ENCODE results near the gene MZT2B. TPM values are rescaled to one million over a fixed set of nuclear protein-coding genes. Genes with fewer than 3 reads are reported as not detected.

Gene MZT2B
- total RNA-seq, 1 experiment from 2014 or later = 408 TPM

DNA sequence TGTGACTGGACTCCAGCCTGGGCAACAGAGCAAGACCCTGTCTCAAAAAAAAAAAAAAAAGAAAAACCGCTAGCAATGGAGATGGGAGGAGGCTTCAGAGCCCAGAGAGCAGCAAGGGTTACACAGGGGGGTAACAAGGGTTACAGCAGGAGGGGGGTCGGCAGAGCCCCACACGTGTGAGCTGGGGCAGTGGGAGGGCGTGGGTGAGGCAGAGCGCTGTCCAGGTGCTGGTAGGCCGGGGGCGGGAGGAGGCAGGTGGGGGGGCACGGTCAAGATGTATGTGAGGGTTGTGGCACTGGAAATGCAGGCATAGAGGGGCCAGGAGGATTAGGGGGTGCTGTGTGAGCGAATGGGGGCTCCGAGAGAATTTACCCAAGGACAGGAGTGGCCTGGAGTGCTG, 3.4 kb downstream of the MZT2B start:
- ChIA-PET CTCF (interaction anchor here (1.4 kb wide), 1 partner anchor 157 kb away, joined by 4 read pairs; the partner anchor contains the start of gene IMP4), POLR2A (interaction anchor here (0.7 kb wide), 1 partner anchor 74 kb away, joined by 3 read pairs; no protein-coding TSS in a partner anchor)
- no TSS peak for BruUV-seq (replicated peaks)
- no peak overlapping the region for H3K27ac Mint-ChIP-seq (ENCODE audit: unreplicated experiment)
- H3K4me1 Mint-ChIP-seq (ENCODE audit: low read depth, unreplicated experiment) = peaks cover 8% of the 10 kb centered on the region
- no peaks in the 10 kb centered on the region for H3K9me3 ChIP-seq
- peaks cover 4% of the 10 kb centered on the region; the same call in 1 of the 2 replicates for H3K4me1 ChIP-seq
- no peak for DNase-seq
- peaks cover 2% of the 10 kb centered on the region; the same call in 1 of the 2 replicates for H3K36me3 ChIP-seq (ENCODE audit: control insufficient read depth, insufficient read depth, low read length)
- no peak overlapping the region for H3K4me3 Mint-ChIP-seq (ENCODE audit: unreplicated experiment)
- peaks cover 50% of the 10 kb centered on the region for H3K36me3 Mint-ChIP-seq (ENCODE audit: insufficient read depth, unreplicated experiment)
- H3K9me3 Mint-ChIP-seq (ENCODE audit: unreplicated experiment) = no peaks in the 10 kb centered on the region
- H3K4me3 ChIP-seq (ENCODE audit: low read depth, low read length) = no peak overlapping the region
- H3K27me3 ChIP-seq (replicated peaks; ENCODE audit: control insufficient read depth, insufficient read depth, low read length) = no peaks in the 10 kb centered on the region
- TF ChIP-seq, protein P1, sequence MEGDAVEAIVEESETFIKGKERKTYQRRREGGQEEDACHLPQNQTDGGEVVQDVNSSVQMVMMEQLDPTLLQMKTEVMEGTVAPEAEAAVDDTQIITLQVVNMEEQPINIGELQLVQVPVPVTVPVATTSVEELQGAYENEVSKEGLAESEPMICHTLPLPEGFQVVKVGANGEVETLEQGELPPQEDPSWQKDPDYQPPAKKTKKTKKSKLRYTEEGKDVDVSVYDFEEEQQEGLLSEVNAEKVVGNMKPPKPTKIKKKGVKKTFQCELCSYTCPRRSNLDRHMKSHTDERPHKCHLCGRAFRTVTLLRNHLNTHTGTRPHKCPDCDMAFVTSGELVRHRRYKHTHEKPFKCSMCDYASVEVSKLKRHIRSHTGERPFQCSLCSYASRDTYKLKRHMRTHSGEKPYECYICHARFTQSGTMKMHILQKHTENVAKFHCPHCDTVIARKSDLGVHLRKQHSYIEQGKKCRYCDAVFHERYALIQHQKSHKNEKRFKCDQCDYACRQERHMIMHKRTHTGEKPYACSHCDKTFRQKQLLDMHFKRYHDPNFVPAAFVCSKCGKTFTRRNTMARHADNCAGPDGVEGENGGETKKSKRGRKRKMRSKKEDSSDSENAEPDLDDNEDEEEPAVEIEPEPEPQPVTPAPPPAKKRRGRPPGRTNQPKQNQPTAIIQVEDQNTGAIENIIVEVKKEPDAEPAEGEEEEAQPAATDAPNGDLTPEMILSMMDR (IDR thresholded peaks at IDR 0.05; ENCODE audit: insufficient read depth in 1 of 2, low read depth in 1 of 2, low read length in 1 of 2, severe bottlenecking in 1 of 2, unreplicated experiment in 1 of 2) = no peak
- intact Hi-C loops (cut with micrococcal nuclease; ENCODE audit: unreplicated experiment) = no loop called here
- no peaks in the 10 kb centered on the region for H3K27me3 Mint-ChIP-seq (ENCODE audit: insufficient read depth, unreplicated experiment)

DNA sequence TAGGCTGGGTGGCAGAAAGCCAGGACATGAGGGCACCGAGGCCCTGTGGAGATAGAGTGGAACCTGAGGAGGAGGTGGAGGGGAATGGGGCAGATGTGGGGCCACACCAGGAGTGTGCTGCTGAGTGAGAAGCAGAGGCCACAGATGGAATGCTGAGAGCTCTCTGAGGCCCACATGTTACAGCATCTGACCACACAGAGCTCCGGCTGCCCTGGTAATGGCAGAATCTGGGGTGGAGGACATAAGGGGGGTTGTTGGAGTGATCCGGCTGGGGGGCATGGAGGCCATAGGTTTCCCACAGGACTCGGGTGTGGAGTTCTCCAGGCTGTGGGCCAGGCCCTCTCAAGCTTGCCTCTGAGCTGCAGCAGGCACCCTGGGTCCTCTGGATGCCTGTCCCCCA, 3.8 kb downstream of the MZT2B start:
- H3K9me3 ChIP-seq = no peaks in the 10 kb centered on the region
- H3K4me1 ChIP-seq = peaks cover 4% of the 10 kb centered on the region; the same call in 1 of the 2 replicates
- peaks cover 2% of the 10 kb centered on the region; the same call in 1 of the 2 replicates for H3K36me3 ChIP-seq (ENCODE audit: control insufficient read depth, insufficient read depth, low read length)
- no peak for DNase-seq
- Mint-ChIP-seq H3K27me3 (ENCODE audit: insufficient read depth, unreplicated experiment) (no peaks in the 10 kb centered on the region), H3K4me1 (ENCODE audit: low read depth, unreplicated experiment) (peaks cover 8% of the 10 kb centered on the region), H3K4me3 (ENCODE audit: unreplicated experiment) (no peak overlapping the region), H3K36me3 (ENCODE audit: insufficient read depth, unreplicated experiment) (peaks cover 46% of the 10 kb centered on the region), H3K9me3 (ENCODE audit: unreplicated experiment) (no peaks in the 10 kb centered on the region), H3K27ac (ENCODE audit: unreplicated experiment) (no peak overlapping the region)
- intact Hi-C loops (cut with micrococcal nuclease; ENCODE audit: unreplicated experiment) = no loop called here
- ChIA-PET POLR2A (interaction anchor here (0.7 kb wide), 1 partner anchor 74 kb away, joined by 3 read pairs; no protein-coding TSS in a partner anchor), CTCF (interaction anchor here (1.4 kb wide), 1 partner anchor 157 kb away, joined by 4 read pairs; the partner anchor contains the start of gene IMP4)
- H3K27me3 ChIP-seq (replicated peaks; ENCODE audit: control insufficient read depth, insufficient read depth, low read length) = no peaks in the 10 kb centered on the region
- BruUV-seq (replicated peaks) = no TSS peak
- TF ChIP-seq, protein P1 (IDR thresholded peaks at IDR 0.05; ENCODE audit: insufficient read depth in 1 of 2, low read depth in 1 of 2, low read length in 1 of 2, severe bottlenecking in 1 of 2, unreplicated experiment in 1 of 2) = no peak
- no peak overlapping the region for H3K4me3 ChIP-seq (ENCODE audit: low read depth, low read length)

DNA sequence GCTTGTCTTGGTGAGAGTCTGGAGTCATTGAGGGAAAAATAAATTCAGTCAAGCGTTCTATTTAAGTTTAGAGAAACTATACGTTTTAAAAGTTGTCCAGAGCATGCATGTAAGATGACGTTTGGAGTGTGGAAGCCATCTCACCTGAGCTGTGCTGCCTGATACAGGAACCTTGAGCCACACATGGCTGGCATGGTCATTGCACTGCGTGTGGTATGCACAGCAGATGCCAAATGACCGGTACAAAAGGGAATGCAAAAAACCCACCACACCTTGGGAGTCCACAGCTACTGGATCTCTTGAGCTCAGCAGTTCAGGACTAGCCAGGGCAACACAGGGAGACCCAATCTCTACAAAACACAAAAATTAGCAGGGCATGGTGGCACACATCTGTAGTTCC, 4.3 kb downstream of the MZT2B start:
- peaks cover 8% of the 10 kb centered on the region for H3K4me1 Mint-ChIP-seq (ENCODE audit: low read depth, unreplicated experiment)
- no TSS peak for BruUV-seq (replicated peaks)
- H3K4me3 ChIP-seq (ENCODE audit: low read depth, low read length) = no peak overlapping the region
- no peak overlapping the region for H3K27ac Mint-ChIP-seq (ENCODE audit: unreplicated experiment)
- no peaks in the 10 kb centered on the region for H3K9me3 Mint-ChIP-seq (ENCODE audit: unreplicated experiment)
- no peaks in the 10 kb centered on the region for H3K27me3 ChIP-seq (replicated peaks; ENCODE audit: control insufficient read depth, insufficient read depth, low read length)
- H3K27me3 Mint-ChIP-seq (ENCODE audit: insufficient read depth, unreplicated experiment) = no peaks in the 10 kb centered on the region
- peaks cover 41% of the 10 kb centered on the region for H3K36me3 Mint-ChIP-seq (ENCODE audit: insufficient read depth, unreplicated experiment)
- TF ChIP-seq, protein P1 (IDR thresholded peaks at IDR 0.05; ENCODE audit: insufficient read depth in 1 of 2, low read depth in 1 of 2, low read length in 1 of 2, severe bottlenecking in 1 of 2, unreplicated experiment in 1 of 2) = no peak
- DNase-seq = no peak
- intact Hi-C loops (cut with micrococcal nuclease; ENCODE audit: unreplicated experiment) = no loop called here
- no peak overlapping the region for H3K4me3 Mint-ChIP-seq (ENCODE audit: unreplicated experiment)
- H3K4me1 ChIP-seq = peaks cover 4% of the 10 kb centered on the region; the same call in 1 of the 2 replicates
- H3K9me3 ChIP-seq = no peaks in the 10 kb centered on the region
- H3K36me3 ChIP-seq (ENCODE audit: control insufficient read depth, insufficient read depth, low read length) = peaks cover 2% of the 10 kb centered on the region; the same call in 1 of the 2 replicates
- ChIA-PET POLR2A (no interaction called here), CTCF (no interaction called here)

All from Caco-2 (cell line).